Measurements from ENCODE around the gene DYNC1H1.

Gene DYNC1H1

GRCh38 chr14:102086972-102087761 lies 122.8 kb downstream of the DYNC1H1 start, which contains the start of gene HSP90AA1:
TSS of gene HSP90AA1 (minus strand) at chr14:102087044. CDS start at chr14:102086378, 666 bp downstream.
- DNase-seq: peak; percentile 43 to 100 (median 87)

- no peak for DNase-seq
Measured at GRCh38 chr14:102087762-102088011, 123.3 kb downstream of the DYNC1H1 start.

- DNase-seq: peak in 25 of 56 donors; percentile 15 to 74 (median 45)
Measured at GRCh38 chr14:102088012-102088792, 123.8 kb downstream of the DYNC1H1 start.

DNA sequence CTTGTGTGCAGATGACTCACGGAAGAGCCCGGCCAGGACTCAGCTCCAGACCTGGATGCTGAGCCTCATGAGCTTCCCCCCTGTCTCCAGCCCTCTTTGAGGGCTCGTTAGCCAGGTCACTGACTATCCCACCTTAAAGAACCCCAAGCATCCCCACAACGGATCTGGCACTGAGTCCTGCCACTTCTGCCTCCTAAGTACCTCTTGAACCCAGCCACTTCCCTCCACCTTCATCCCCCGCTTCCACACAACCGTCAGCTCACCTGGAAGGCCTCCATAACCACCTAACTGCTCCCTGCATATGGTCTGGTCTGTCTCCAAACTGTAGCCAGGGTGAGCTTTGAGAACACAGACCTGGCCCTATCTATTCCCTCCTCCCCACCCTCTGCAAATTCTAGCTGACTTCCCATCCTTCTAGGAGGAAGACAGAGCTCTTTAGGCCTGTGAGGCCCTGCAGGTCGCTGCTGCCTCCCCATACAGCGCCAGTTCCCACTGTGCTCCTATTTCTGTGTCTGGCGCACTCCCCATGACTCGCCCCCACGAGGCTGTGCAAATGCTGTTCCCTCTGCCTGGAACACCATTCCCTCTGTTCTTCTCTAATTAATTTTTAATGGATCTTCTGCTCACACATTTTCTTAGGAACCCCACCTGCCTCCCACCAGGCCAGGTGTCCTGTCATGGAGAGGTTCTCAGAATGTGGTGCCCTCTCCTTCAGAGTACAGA lies 125.4 kb downstream of the DYNC1H1 start:
- DNase-seq: no peak

GRCh38 chr14:102090713-102091112 lies 126.3 kb downstream of the DYNC1H1 start:
- DNase-seq: no peak

GRCh38 chr14:102092806-102093205 lies 128.4 kb downstream of the DYNC1H1 start:
- no peak for DNase-seq

- no peak for DNase-seq
Measured at GRCh38 chr14:102094101-102094500, 129.7 kb downstream of the DYNC1H1 start.

DNA sequence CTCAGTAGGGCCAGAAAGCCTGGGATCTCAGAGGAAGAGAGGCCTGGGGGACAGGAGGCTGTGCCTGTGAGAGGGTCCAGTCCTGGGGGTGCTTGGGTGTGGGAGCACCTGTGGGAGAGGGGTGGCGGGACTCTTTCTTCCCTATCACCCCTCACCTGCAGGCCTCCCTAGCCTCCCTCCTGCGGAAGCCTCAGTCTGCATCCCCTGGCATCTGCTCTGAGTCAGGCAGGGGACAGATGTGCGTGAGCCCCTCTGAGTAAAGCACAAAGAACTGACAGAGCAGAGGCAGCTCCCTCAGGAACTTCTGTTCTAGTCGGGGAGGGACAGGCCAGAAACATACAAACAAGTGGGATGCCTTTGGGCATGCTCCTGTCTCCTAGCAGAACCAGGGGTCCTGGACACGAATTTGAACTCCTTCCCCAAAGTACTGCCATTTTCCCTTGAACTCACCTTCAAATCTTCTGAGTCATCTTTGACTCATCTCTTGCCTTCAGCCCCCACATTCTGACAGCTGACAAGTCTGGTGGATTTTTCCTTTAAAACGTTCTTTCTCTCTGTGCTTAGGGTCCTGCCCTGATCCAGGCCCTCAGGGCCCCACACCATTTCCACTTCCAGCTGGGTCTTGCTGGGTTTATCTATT lies 131.0 kb downstream of the DYNC1H1 start:
- DNase-seq: no peak

- DNase-seq: peak in 1 of 56 donors; percentile 44
Measured at GRCh38 chr14:102095871-102096568, 131.6 kb downstream of the DYNC1H1 start.

DNA sequence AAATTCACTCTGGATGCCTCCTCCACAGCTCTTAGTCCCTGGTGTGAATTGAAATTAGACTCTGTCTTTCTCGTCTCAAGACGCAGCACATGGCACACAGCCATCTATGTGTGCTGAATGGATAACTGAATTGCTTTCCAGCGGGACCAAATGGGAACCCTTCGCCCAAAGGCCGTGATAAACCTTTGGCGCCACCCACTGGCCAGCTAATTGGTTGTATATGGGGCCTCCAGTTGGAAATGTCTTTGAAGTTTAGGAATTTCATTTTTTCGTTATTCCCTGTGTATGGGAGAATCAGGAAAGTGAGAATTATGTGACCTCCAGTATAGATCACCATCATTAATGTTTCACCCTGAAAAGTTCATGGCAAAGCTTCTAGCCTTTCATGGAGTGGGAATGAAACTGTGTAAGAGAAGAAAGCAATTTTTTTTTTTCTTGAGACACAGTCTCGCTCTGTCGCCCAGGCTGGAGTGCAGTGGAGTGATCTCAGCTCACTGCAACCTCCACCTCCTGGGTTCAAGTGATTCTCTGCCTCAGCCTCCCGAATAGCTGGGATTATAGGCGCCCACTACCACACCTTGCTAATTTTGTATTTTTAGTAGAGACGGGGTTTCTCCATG lies 132.3 kb downstream of the DYNC1H1 start:
- DNase-seq: peak in 54 of 56 donors; percentile 16 to 92 (median 69)

DNA sequence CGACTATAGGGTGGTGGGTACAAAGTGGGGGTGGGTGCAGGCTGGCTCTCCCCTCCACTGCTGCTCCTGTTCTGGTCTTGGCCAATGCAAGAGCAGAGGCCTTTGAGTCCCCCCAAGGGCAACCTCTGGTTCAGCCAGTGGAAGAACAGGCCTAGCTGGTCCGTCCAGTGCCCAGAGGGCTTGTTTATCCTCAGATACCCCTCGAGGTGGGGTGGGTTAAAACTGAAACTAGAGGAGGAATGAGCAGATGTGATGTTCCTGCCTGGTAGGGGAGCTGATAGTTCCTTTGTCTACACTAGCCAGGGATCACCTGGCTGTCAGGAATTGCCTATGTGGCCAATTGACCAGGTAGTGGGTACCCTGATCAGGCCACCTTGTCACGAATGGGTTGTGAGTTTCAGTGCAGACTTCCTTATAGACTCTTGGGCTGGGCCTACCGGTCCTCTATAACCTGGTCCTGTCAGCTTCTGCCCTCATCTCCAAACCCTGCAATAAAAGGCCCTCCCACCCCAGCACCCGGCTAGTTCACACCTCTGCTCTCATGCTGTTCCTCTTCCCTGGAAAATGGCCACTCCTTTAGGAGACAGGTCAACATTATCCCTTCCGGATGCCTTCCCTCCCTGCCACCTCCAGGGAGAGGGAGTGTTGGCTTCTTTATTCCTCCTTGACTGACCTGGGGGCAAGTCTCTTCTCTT lies 133.2 kb downstream of the DYNC1H1 start:
- DNase-seq: no peak

DNA sequence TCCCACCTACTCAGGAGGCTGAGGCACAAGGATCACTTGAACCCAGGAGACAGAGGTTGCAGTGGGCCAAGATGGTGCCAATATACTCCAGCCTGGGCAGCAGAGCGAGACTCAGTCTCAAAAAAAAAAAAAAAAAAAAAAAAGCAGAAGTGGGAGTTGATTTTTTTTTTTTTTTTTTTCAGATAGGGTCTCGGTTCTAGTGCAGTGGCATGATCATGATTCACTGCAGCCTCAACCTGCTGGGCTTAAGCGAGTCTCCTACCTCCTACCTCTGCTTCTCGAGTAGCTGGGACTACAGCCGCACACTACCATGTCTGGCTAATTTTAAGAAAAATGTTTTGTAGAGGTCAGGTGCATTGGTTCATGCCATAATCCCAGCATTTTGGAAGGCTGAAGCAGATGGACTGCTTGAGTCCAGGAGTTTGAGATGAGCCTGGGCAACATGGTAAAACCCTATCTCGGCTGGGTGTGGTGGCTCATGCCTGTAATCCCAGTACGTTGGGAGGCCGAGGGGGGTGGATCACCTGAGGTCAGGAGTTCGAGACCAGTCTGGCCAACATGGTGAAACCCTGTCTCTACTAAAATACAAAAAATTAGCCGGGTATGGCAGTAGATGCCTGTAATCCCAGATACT lies 138.8 kb downstream of the DYNC1H1 start:
- DNase-seq: no peak

DNA sequence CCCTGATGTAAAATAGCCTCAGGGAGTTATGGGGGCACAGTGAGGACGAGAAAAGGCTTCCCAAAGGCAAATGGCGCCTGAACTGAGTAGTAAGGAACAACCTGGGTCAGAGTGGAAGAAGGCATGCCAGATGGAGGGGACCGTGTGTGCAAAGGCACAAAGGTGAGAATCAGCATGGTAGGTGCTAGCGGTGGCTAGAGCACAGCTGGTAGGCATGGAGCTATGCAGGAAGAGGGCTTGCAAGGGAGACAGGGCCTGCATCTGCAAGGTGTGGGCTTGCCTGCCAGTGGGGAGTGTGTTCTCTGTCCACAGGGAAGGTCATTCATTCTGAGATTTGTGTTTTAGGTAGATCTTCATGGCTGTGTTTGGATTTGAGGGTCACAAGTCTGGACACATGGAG lies 141.0 kb downstream of the DYNC1H1 start:
- DNase-seq: no peak
